DND-41 (cell line): ENCODE data around the gene TMA7B.

Source experiments
- ATAC-seq: fragments of 200-7000 bp; cut with Tn5 transposase; 3 replicates; pipeline ENCODE4 v1.9.1; 2021; ENCODE audit warnings: low read depth; ENCODE audit not compliant: insufficient read depth
- DNase-seq: peaks from one replicate; pipeline ENCODE4 v3.0.0-alpha.2; 2020
- H2AFZ ChIP-seq: 2 replicates; pipeline ENCODE4 v1.6.0; 2012; ENCODE audit warnings: low read depth, low read length
- H3K27ac ChIP-seq: 2 replicates; pipeline ENCODE4 v1.5.1; 2012; ENCODE audit warnings: low read length, inconsistent platforms
- H3K27me3 ChIP-seq: fragments of 200-600 bp; sonication (generic); 2 replicates; pipeline ENCODE4 v1.6.0; 2012; ENCODE audit warnings: low read length, mild to moderate bottlenecking, inconsistent platforms; ENCODE audit not compliant: insufficient read depth, poor library complexity
- H3K36me3 ChIP-seq: 2 replicates; pipeline ENCODE4 v1.5.1; 2012; ENCODE audit warnings: low read length, inconsistent platforms; ENCODE audit not compliant: insufficient read depth
- H3K4me1 ChIP-seq: 2 replicates; pipeline ENCODE4 v1.5.1; 2012; ENCODE audit warnings: mild to moderate bottlenecking, low read length; ENCODE audit not compliant: insufficient read depth
- H3K4me2 ChIP-seq: 2 replicates; pipeline ENCODE4 v1.6.0; 2012; ENCODE audit warnings: mild to moderate bottlenecking, moderate library complexity, low read length, inconsistent platforms; ENCODE audit not compliant: insufficient read depth
- H3K4me3 ChIP-seq, 2 experiments: fragments of 200-600 bp in 1 of 2; shearing (Covaris generic) in 1 of 2; 2 replicates each; pipeline ENCODE4 v1.5.1; 2012 to 2016; ENCODE audit warnings: inconsistent platforms in 2 of 2, low read length in 2 of 2, mild to moderate bottlenecking in 2 of 2, low read depth in 1 of 2, moderate library complexity in 1 of 2
- H3K79me2 ChIP-seq: 2 replicates; pipeline ENCODE4 v1.6.0; 2012; ENCODE audit warnings: low read length, inconsistent platforms; ENCODE audit not compliant: insufficient read depth
- H3K9ac ChIP-seq: 2 replicates; pipeline ENCODE4 v1.6.0; 2012; ENCODE audit warnings: low read depth, mild to moderate bottlenecking, inconsistent platforms, low read length, moderate library complexity
- H3K9me3 ChIP-seq: 2 replicates; pipeline ENCODE4 v1.5.1; 2012; ENCODE audit warnings: low read length, moderate library complexity, mild to moderate bottlenecking, inconsistent platforms; ENCODE audit not compliant: insufficient read depth, severe bottlenecking
- H4K20me1 ChIP-seq: 2 replicates; pipeline ENCODE4 v1.6.0; 2012; ENCODE audit warnings: low read length; ENCODE audit not compliant: insufficient read depth
- CTCF ChIP-seq: IDR thresholded peaks from 2 replicates; pipeline ENCODE4 v1.5.1; 2012; ENCODE audit warnings: borderline replicate concordance, low read length, moderate library complexity, mild to moderate bottlenecking; ENCODE audit not compliant: poor library complexity, severe bottlenecking; ENCODE audit errors: extremely low read depth
- EZH2 ChIP-seq: IDR thresholded peaks from 3 replicates; pipeline ENCODE4 v1.6.1; 2012; ENCODE audit warnings: borderline replicate concordance, low read depth, mild to moderate bottlenecking, moderate library complexity, low read length, inconsistent platforms; ENCODE audit not compliant: severe bottlenecking

Gene TMA7B

DNA sequence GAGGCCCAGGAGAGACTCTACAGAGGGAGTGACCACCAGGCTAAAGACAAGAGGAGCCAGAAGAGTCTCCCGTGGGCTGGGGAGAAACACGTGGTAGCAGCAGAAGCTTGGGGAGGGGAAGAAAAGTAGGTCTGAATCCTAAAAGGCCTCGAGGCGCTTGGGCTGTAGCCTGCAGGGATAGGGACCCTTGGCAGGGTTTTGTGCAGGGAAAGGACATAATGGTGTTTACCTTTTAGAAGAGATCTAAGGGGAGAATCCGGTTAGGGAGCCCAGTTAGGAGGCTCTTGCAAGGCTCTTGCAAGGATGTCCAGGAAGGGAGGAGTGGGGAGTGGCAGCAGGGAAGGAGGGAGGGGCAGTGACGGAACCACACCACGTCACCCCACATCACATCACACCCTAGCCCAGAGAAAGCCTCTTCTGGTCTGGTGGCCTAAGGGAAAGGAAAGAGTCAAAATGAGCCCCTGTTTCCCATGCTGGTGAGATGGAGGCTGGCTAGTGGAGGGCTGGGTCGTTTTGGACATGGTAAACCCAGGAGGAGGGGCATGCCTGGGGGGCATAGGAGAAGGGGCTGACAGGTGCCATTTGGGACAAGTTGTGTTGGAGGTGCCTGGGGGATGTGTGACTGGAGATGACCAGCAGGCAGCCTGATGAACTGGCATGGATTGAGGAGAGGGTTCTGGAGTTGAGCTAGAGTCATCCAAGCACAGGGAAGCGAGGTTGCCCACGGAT lies 28.4 kb downstream of the TMA7B start:
- TF ChIP-seq EZH2, result no peak
- TF ChIP-seq CTCF, result no peak
- H4K20me1 ChIP-seq, result no peaks in the 10 kb centered on the region
- no peak overlapping the region for H3K9ac ChIP-seq
- H3K36me3 ChIP-seq, result no peaks in the 10 kb centered on the region
- no peak overlapping the region for H3K4me2 ChIP-seq
- no peak overlapping the region for H3K4me3 ChIP-seq
- no peaks in the 10 kb centered on the region for H3K27me3 ChIP-seq
- H3K4me1 ChIP-seq, result no peaks in the 10 kb centered on the region
- DNase-seq (no peak), ATAC-seq (no peak)
- no peaks in the 10 kb centered on the region for H3K79me2 ChIP-seq
- no peak overlapping the region for H2AFZ ChIP-seq
- no peak overlapping the region for H3K27ac ChIP-seq
- no peaks in the 10 kb centered on the region for H3K9me3 ChIP-seq

GRCh38 chr22:39989633-39990032 lies 29.4 kb downstream of the TMA7B start:
- no peak overlapping the region for H3K27ac ChIP-seq
- ATAC-seq (no peak), DNase-seq (no peak)
- no peaks in the 10 kb centered on the region for H3K9me3 ChIP-seq
- no peak overlapping the region for H2AFZ ChIP-seq
- TF ChIP-seq EZH2, result no peak
- TF ChIP-seq CTCF, result no peak
- H3K4me2 ChIP-seq, result no peak overlapping the region
- no peaks in the 10 kb centered on the region for H3K4me1 ChIP-seq
- no peak overlapping the region for H3K9ac ChIP-seq
- no peaks in the 10 kb centered on the region for H3K27me3 ChIP-seq
- H4K20me1 ChIP-seq, result no peaks in the 10 kb centered on the region
- no peak overlapping the region for H3K4me3 ChIP-seq
- no peaks in the 10 kb centered on the region for H3K36me3 ChIP-seq
- no peaks in the 10 kb centered on the region for H3K79me2 ChIP-seq

- Histone ChIP-seq H3K9me3 (no peaks in the 10 kb centered on the region), H3K4me3 (no peak overlapping the region), H3K4me2 (no peak overlapping the region), H4K20me1 (no peaks in the 10 kb centered on the region), H3K36me3 (no peaks in the 10 kb centered on the region), H3K4me1 (no peaks in the 10 kb centered on the region), H3K27me3 (no peaks in the 10 kb centered on the region), H3K79me2 (no peaks in the 10 kb centered on the region), H3K9ac (no peak overlapping the region), H3K27ac (no peak overlapping the region), H2AFZ (no peak overlapping the region)
- DNase-seq (no peak), ATAC-seq (no peak)
- TF ChIP-seq EZH2 (no peak), CTCF (no peak)
These were observed 30.5 kb downstream of the TMA7B start for GRCh38 chr22:39990686-39991085.
